CD4-positive, alpha-beta T cell treated with Interleukin-17A for 1 hour (primary cell): ENCODE data around the gene MAP3K7.

Experiments
- DNase-seq: peaks from one replicate; pipeline ENCODE4 v3.0.0-alpha.2; 2020

Gene MAP3K7

DNA sequence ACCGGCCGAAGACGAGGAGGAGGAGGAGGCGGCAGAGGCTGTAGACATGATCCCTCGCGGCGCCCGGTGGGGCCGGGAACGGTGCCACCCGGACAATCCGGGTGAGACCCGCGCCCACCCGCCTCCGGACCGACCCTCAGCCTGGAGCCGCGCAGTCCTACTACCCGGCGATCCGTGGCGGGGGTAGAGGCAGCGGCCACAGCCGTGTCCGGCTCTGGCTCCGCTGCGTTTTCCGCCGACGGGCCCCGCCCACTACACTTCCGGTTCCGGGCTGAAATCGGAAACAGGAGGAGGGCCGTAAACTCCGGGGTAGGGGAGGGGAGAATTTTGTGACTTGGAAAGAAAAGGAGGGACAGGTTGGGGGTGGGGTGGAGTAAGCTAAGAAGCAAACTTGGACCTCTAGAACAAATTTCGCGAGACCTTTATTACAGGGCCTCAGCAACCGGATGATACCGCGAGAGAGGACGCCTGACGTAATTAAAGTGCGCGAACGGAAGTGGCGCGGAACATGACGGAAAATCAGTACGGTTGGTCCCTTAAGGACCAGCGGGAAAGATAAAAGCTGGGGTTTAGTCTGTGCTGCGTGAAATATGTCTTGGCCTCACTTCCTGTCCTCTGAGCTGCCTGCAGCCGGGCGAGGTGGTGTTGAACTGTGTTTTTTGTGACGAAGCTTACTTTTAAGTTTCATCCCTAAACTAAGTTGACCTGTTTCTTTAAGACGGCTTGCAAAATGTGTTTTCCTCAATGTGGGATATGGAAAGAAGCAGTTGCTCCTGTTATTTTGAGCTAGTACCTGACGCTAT, at the start of gene MAP3K7:
TSS of gene MAP3K7 (minus strand) at position 237 of the 803 bp plus-strand sequence. CDS start at position 48, 189 bp downstream.
- peak; percentile 96 for DNase-seq

DNA sequence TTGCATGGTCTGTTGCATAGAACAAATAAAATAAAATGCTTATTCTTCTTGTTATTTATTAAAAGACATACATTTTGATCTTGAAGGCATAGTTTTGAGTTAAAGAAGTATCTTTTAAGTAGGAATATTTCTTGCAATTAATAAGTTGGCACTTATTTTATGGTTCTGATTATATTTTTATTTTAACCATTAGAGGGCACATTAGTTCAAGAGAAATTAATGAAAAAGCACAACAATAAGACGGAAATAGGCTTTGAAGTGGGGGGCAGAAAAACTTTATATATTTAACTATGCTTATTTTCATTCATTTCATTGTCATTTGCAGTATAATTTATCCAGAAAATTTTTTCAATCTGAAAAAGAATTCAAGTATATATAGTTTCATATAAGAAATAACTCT, 44.2 kb upstream of the MAP3K7 start:
- no peak for DNase-seq

DNA sequence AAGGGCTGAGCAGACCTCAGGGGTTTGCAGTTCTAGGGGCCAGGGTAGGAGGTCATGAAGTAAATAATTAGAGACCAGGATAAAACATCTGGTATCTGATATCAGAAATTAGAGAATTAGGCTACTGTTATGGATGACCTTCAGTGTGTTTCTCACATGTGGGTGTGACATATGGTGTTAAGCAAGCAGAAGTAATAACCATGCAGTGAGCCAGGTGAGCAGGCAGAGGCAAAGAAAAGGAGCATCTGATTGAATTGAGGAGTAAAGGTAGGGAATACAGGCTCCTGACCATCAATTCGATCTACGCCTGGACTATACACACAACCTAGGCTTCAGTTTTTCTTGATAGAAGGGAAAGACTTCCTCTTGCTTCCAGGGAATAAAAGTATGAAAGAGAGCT, 34.7 kb upstream of the MAP3K7 start:
- DNase-seq, result no peak

DNA sequence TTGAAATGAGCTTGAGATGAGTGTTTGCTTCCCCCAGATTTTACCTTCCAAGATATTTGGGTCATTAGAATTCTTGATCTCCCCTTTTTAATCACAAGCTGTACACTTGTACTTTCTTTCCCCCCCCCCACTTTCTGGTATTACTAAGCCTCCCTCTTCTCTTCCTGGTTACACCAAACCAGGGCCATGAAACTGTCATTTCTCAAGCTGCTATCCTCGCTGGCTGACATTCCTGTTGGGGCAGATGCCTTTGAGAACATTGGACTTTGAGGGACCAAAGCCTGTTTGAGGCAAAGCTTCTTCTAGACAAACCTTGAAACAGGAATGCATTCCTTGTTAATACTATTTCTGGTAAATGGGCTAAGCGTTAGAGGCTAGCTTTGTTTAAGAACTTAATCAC, 32.3 kb upstream of the MAP3K7 start:
- no peak for DNase-seq

GRCh38 chr6:90612313-90612680, 25.4 kb upstream of the MAP3K7 start:
- no peak for DNase-seq

DNA sequence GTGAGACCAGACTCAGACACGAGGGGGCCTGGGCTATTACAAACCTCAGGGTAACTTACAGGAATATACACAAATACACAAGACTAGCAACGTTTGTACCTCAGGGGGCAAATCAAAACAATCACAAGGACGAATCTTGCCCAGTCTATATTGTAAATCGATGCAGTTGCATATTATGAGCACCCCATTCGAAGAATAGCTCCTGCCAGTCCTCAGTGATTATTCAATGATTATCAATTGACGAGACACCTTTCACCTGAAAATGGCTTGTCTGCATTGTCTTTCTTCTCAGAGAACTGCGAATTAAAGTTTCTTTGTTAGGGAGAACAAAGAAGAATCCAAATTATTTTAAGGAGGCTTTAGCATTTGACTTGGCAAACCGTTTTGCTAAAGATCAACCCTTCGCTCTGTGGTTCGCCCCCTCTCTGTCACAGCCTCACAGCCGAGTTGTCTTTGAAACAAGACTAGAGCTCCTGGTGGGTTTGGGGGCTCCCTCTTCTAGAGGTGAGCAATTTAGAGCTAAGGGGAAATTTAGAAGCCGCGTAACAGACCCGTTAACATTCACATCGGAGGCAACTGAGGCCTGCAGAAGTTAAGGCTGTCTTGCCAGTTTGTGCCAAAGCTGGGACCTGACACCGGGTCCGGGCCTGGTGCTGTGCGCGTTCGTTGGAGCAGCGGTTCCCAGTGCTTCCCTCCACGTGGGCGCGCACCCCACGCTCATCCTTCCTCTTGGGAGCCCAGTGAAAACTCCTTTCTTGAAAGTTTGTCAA, 24.9 kb upstream of the MAP3K7 start:
- no peak for DNase-seq

DNA sequence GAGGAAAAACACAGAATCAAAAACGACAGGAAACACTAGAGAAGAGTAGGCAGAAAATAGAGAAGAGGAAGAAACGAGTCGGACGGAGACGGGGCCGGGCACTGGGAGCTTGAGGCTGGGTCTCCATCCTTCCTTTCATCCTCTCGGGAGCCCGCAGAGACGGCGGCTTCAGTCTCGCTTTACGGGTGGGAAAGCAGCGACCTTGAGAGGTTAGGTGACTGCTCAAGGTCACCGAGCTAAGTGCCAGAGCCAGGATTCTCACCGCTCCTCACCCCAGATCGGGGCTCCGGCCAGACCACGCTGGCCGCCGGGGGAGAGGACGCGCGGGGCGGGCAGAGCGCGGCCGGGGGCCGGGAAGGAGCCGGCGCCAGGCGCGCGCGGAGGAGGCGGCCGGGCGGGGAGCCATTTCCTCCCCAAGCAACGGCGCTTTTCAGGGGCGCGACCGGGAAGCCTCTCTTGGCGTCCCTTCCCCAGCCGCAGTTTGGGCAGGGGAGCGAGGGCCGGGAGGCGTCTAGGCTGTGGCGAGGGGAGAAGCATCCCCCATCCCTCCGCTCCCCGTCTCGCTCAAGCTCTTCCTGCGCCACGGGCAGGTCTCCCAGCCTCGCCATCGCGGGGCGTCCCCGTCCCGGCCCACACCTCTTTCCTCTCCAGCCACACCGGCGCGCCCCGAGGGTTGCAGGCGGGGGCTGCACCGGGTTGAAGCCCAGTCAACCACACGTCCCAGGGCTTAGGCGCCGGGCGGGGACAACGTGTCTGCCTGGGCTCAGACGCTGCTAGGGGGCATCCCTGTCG, 24.1 kb upstream of the MAP3K7 start:
- DNase-seq, result peak; percentile 7

- no peak for DNase-seq
Observed at GRCh38 chr6:90610301-90610750, 23.5 kb upstream of the MAP3K7 start.

GRCh38 chr6:90605749-90606340, 19.0 kb upstream of the MAP3K7 start:
- DNase-seq, result no peak

- DNase-seq, result no peak
Observed at GRCh38 chr6:90604546-90604945, 17.7 kb upstream of the MAP3K7 start.

- no peak for DNase-seq
Observed at GRCh38 chr6:90599151-90599550, 12.3 kb upstream of the MAP3K7 start.

GRCh38 chr6:90598192-90598951, 11.5 kb upstream of the MAP3K7 start:
- no peak for DNase-seq

- no peak for DNase-seq
Observed at GRCh38 chr6:90596967-90597539, 10.2 kb upstream of the MAP3K7 start.

GRCh38 chr6:90595854-90596253, 9.0 kb upstream of the MAP3K7 start:
- DNase-seq, result no peak

- DNase-seq, result no peak
Observed at GRCh38 chr6:90586546-90586835, 381 bp downstream of the MAP3K7 start.

DNA sequence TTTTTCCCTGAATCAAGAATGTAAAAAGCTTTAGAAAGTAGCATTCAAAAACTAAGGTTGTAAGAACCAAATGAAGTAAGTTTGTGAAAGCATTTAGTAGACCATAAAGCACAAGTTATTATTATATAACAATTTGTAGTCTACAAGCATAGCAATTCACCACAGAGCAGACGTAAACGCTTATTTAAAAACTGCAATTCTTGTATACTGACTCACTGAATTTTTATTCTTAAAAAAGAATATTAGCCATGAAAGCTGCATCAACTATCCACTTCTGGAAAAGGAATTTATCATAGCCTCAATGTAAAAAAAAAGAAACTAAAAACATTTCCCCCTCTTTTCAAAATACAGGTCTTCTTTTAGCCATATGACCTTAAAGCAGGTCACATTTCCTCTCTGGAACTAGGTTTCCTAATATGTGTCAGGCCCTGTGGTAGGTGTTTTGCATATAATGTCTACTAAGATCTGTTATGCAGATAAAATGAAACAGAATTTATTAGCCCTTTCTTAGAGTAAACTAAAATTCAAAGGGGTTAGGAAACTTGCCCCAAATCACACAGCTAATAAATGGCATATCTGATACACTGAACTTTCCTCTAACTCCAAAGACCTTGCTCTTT, 2.1 kb downstream of the MAP3K7 start:
- no peak for DNase-seq

GRCh38 chr6:90583836-90584481, 2.9 kb downstream of the MAP3K7 start:
- no peak for DNase-seq

DNA sequence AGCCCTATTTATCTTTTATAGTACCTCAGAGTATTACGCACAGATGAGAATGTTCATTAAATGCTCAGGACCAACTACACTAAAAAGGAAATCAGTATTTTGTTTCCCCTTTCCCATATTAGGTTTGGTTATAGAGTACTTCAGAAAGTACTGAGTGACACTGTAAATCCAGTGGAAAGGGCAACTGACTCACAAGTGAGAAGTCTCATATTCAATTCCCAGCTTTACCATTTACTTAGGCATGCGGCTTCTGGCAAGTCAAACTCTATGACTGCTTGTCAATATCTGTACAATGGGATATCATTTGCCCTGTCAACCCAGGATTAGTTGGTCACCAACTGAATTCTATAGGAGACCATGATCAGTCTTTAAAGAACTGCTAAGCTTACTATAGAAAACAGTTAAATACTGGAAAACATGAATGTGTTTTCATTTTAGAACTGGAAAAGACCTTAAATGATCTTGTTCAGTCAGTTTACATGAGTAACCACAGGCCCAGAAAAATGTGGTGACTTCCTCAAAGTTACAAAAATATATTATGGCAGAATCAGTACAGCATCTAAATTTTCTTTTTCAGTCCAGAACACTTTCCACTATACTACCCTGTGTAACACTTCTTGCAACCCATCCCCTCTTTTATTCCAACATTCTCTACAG, 3.6 kb downstream of the MAP3K7 start:
- DNase-seq, result no peak

GRCh38 chr6:90581146-90581545, 5.7 kb downstream of the MAP3K7 start:
- DNase-seq, result no peak

GRCh38 chr6:90578894-90579549, 7.8 kb downstream of the MAP3K7 start:
- no peak for DNase-seq
